ENCODE data around the gene CDH22. TPM values are rescaled to one million over a fixed set of nuclear protein-coding genes. Genes with fewer than 3 reads are reported as not detected.

The CDH22 gene
- total and polyA plus RNA-seq, 9 of the 15 experiments (the other 6 are each of a cell fraction or from before 2014, with no cell fraction given) = 0.07 to 0.08 TPM; not detected in 7

GRCh38 chr20:46206025-46206424, 102.3 kb downstream of the CDH22 start:
- WGBS (ENCODE audit: insufficient coverage, low coverage, missing lambda C conversion rate) = 3% methylated on average over 5 of the region's 5 CpGs
- Histone ChIP-seq H3K27ac (ENCODE audit: extremely low read depth, low read depth, low read length) (no peak overlapping the region), H3K4me2 (ENCODE audit: insufficient read depth, low read length) (no peak overlapping the region; the same call in 1 of the 2 replicates), H3K9ac (ENCODE audit: insufficient read depth in 1 of 2, low read depth in 2 of 2, low read length in 2 of 2) (0 out of 4 replicates have a peak overlapping the region, but pooled peaks of 1 of the 2 experiments have one; percentile 6), H3K4me3 (no peak overlapping the region), H3K4me1 (replicated peaks in 1 of 2; ENCODE audit: control insufficient read depth in 2 of 2, insufficient read depth in 2 of 2, low read length in 2 of 2) (peaks cover 27% of the 10 kb centered on the region in 2 experiments), H3K27me3 (ENCODE audit: control insufficient read depth in 2 of 2, insufficient read depth in 2 of 2, low read length in 2 of 2) (peaks cover 29 to 41% of the 10 kb centered on the region in 2 experiments), H3K79me2 (ENCODE audit: control insufficient read depth, insufficient read depth, low read length) (no peaks in the 10 kb centered on the region), H2AFZ (ENCODE audit: low read depth, low read length) (peak overlapping the region; percentile 64), H3K9me3 (replicated peaks; ENCODE audit: control insufficient read depth, insufficient read depth, low read depth, low read length) (no peaks in the 10 kb centered on the region), H4K20me1 (replicated peaks; ENCODE audit: control insufficient read depth, insufficient read depth, low read length) (peaks cover 15% of the 10 kb centered on the region; the same call in 1 of the 2 replicates), H3K36me3 (ENCODE audit: control insufficient read depth, insufficient read depth, low read length) (no peaks in the 10 kb centered on the region), H3K9me1 (ENCODE audit: control insufficient read depth, insufficient read depth, low read length) (no peaks in the 10 kb centered on the region)
- DNase-seq (ENCODE audit: extremely low read depth in 1 of 4, low spot score in 3 of 4) (peak; percentile 35 to 70 (median 55)), FAIRE-seq (peak; percentile 92), ATAC-seq (peak; percentile 85)
- intact Hi-C loops (cut with micrococcal nuclease) (no loop called here), in situ Hi-C loops (cut with MboI) (no loop called here)
- POLR2A ChIA-PET = interaction anchor here (0.9 to 1.6 kb wide), 3 partner anchors 9 to 47 kb away, joined by 3 read pairs; no protein-coding TSS in a partner anchor
- CTCF ChIA-PET (ENCODE audit: low intra/inter-chr PET ratio) = no interaction called here
- no TSS peak for BruUV-seq (replicated peaks)
- TF ChIP-seq FOXJ2 (tag; IDR thresholded peaks at IDR 0.05) (no peak), TBP (optimal IDR thresholded peaks at IDR 0.05; ENCODE audit: low read depth, low read length) (peak; percentile 22), FOXO4 (CRISPR knock-in tag; IDR thresholded peaks at IDR 0.05) (no peak), ATF7 (IDR thresholded peaks at IDR 0.05) (0 out of 2 replicates have a peak, but pooled peaks have one; percentile 43), CEBPZ (IDR thresholded peaks at IDR 0.05; ENCODE audit: borderline replicate concordance, low read depth, low read length) (no peak), CHD4 (IDR thresholded peaks at IDR 0.05; ENCODE audit: insufficient read depth, insufficient replicate concordance, low read depth, low read length, poor library complexity, severe bottlenecking) (peak; percentile 51), ESRRA (IDR thresholded peaks at IDR 0.05; ENCODE audit: borderline replicate concordance, low read depth) (peak; percentile 73; the same call in 1 of the 2 replicates), ZFP36 (IDR thresholded peaks at IDR 0.05; ENCODE audit: low read depth, low read length, partially characterized antibody) (peak; percentile 92), CREM (IDR thresholded peaks at IDR 0.05; ENCODE audit: low read depth) (0 out of 2 replicates have a peak, but pooled peaks have one; percentile 15), DPF2 (IDR thresholded peaks at IDR 0.05) (peak; percentile 62; the same call in 1 of the 2 replicates), FOS (IDR thresholded peaks at IDR 0.05; ENCODE audit: extremely low read depth, insufficient read length) (peak; percentile 28), JUNB (CRISPR knock-in tag; conservative IDR thresholded peaks at IDR 0.05) (peak; percentile 76; the same call in 1 of the 2 replicates), GATAD2A (IDR thresholded peaks at IDR 0.05) (no peak)
- TF ChIP-seq, protein P1, sequence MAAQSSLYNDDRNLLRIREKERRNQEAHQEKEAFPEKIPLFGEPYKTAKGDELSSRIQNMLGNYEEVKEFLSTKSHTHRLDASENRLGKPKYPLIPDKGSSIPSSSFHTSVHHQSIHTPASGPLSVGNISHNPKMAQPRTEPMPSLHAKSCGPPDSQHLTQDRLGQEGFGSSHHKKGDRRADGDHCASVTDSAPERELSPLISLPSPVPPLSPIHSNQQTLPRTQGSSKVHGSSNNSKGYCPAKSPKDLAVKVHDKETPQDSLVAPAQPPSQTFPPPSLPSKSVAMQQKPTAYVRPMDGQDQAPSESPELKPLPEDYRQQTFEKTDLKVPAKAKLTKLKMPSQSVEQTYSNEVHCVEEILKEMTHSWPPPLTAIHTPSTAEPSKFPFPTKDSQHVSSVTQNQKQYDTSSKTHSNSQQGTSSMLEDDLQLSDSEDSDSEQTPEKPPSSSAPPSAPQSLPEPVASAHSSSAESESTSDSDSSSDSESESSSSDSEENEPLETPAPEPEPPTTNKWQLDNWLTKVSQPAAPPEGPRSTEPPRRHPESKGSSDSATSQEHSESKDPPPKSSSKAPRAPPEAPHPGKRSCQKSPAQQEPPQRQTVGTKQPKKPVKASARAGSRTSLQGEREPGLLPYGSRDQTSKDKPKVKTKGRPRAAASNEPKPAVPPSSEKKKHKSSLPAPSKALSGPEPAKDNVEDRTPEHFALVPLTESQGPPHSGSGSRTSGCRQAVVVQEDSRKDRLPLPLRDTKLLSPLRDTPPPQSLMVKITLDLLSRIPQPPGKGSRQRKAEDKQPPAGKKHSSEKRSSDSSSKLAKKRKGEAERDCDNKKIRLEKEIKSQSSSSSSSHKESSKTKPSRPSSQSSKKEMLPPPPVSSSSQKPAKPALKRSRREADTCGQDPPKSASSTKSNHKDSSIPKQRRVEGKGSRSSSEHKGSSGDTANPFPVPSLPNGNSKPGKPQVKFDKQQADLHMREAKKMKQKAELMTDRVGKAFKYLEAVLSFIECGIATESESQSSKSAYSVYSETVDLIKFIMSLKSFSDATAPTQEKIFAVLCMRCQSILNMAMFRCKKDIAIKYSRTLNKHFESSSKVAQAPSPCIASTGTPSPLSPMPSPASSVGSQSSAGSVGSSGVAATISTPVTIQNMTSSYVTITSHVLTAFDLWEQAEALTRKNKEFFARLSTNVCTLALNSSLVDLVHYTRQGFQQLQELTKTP (IDR thresholded peaks at IDR 0.05; ENCODE audit: low read depth in 1 of 2, partially characterized antibody in 2 of 2) = no peak
